ENCODE results near the gene CALHM2. TPM values are rescaled to one million over a fixed set of nuclear protein-coding genes. Genes with fewer than 3 reads are reported as not detected.

The CALHM2 gene
- total and polyA plus RNA-seq, 2 of the 4 experiments (the other 2 are of a cell fraction) = 2.5 to 7.9 TPM

- TF ChIP-seq RCOR1 (IDR thresholded peaks at IDR 0.05; ENCODE audit: insufficient replicate concordance, low read length) = peak; percentile 79
These were observed 39.7 kb upstream of the CALHM2 start (continued) for GRCh38 chr10:103491729-103492364.

DNA sequence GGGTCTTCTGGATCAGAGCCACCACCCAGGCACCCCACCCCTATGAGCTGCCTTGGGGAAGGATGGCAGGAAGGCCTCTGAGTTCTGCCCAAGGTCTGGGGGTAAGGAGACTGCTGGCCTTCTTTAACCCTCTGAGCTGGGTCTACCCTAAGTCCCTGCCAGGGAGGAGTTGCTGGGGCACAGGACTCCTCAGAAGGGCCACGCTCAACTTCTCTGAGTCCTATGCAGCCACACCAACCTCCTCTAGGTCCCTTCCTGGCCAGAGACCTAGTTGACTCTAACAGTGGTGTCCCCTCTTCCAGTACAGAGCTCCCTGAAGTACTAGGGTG, 38.8 kb upstream of the CALHM2 start:
- Histone ChIP-seq H3K23ac (ENCODE audit: low read depth, low read length) (no peak overlapping the region; the same call in 1 of the 2 replicates), H4K20me1 (ENCODE audit: insufficient read depth, low read length) (peaks cover 16% of the 10 kb centered on the region; the same call in 1 of the 2 replicates), H3K27me3 (ENCODE audit: control insufficient read depth, insufficient read depth, low read length) (peaks cover 54% of the 10 kb centered on the region), H2AK9ac (replicated peaks; ENCODE audit: low read depth, low read length, poor library complexity) (no peak overlapping the region), H2BK20ac (ENCODE audit: low read depth, low read length) (no peak overlapping the region; the same call in 1 of the 2 replicates), H4K91ac (ENCODE audit: insufficient read depth, low read depth, low read length) (no peak overlapping the region), H3K36me3 (ENCODE audit: control insufficient read depth, insufficient read depth, low read length) (no peaks in the 10 kb centered on the region), H3K79me1 (ENCODE audit: low read depth in 1 of 2, low read length in 2 of 2) (no peaks in the 10 kb centered on the region), H4K8ac (ENCODE audit: low read depth in 2 of 2, low read length in 2 of 2) (no peak overlapping the region), H3K14ac (replicated peaks; ENCODE audit: low read depth, low read length) (no peak overlapping the region), H3K4me3 (ENCODE audit: insufficient read depth, low read depth, low read length) (no peak overlapping the region), H2BK5ac (ENCODE audit: low read depth, low read length, poor library complexity, severe bottlenecking) (no peak overlapping the region), H3K56ac (ENCODE audit: extremely low read depth, insufficient read depth, low read length) (no peak overlapping the region), H3K4me1 (ENCODE audit: control insufficient read depth, insufficient read depth, low read length) (peaks cover 19% of the 10 kb centered on the region), H3K4ac (ENCODE audit: low read depth, low read length) (0 out of 2 replicates have a peak overlapping the region, but pooled peaks have one; percentile 18), H2BK15ac (ENCODE audit: low read depth, low read length) (0 out of 3 replicates have a peak overlapping the region, but pooled peaks have one; percentile 48), H3K9me3 (ENCODE audit: control insufficient read depth, insufficient read depth, low read length) (no peaks in the 10 kb centered on the region), H3K9ac (ENCODE audit: low read depth, low read length) (no peak overlapping the region), H3K27ac (ENCODE audit: insufficient read depth, low read length) (no peak overlapping the region), H2AFZ (replicated peaks; ENCODE audit: low read length, poor library complexity) (peak overlapping the region; percentile 59), H3K4me2 (ENCODE audit: low read depth, low read length) (no peak overlapping the region), H4K5ac (ENCODE audit: low read depth, low read length) (no peak overlapping the region), H2BK120ac (ENCODE audit: low read depth, low read length) (no peak overlapping the region), H2AK5ac (ENCODE audit: low read depth, low read length) (peak overlapping the region; percentile 56; the same call in 1 of the 2 replicates), H3K18ac (ENCODE audit: low read depth, low read length) (no peak overlapping the region), H3K9me1 (ENCODE audit: insufficient read depth, low read length) (peaks cover 9% of the 10 kb centered on the region; the same call in 1 of the 2 replicates)
- no peak for ATAC-seq (ENCODE audit: low read depth)
- TF ChIP-seq CEBPB (IDR thresholded peaks at IDR 0.05; ENCODE audit: low read depth, low read length) (no peak), USF2 (IDR thresholded peaks at IDR 0.05; ENCODE audit: low read depth, low read length) (no peak), NFE2L2 (IDR thresholded peaks at IDR 0.05; ENCODE audit: low read depth, low read length) (no peak), FOS (IDR thresholded peaks at IDR 0.05; ENCODE audit: low read depth, low read length) (no peak), CHD1 (IDR thresholded peaks at IDR 0.05; ENCODE audit: low read depth, low read length) (no peak), POLR2A (IDR thresholded peaks at IDR 0.05; ENCODE audit: low read depth, low read length) (no peak), MAZ (IDR thresholded peaks at IDR 0.05; ENCODE audit: borderline replicate concordance, low read depth, low read length) (no peak), RAD21 (IDR thresholded peaks at IDR 0.05; ENCODE audit: low read length) (no peak), MAFK (IDR thresholded peaks at IDR 0.05; ENCODE audit: low read depth, low read length) (no peak), MXI1 (IDR thresholded peaks at IDR 0.05; ENCODE audit: borderline replicate concordance, low read depth, low read length) (no peak), RCOR1 (IDR thresholded peaks at IDR 0.05; ENCODE audit: insufficient replicate concordance, low read length) (no peak)
- TF ChIP-seq, protein P1, sequence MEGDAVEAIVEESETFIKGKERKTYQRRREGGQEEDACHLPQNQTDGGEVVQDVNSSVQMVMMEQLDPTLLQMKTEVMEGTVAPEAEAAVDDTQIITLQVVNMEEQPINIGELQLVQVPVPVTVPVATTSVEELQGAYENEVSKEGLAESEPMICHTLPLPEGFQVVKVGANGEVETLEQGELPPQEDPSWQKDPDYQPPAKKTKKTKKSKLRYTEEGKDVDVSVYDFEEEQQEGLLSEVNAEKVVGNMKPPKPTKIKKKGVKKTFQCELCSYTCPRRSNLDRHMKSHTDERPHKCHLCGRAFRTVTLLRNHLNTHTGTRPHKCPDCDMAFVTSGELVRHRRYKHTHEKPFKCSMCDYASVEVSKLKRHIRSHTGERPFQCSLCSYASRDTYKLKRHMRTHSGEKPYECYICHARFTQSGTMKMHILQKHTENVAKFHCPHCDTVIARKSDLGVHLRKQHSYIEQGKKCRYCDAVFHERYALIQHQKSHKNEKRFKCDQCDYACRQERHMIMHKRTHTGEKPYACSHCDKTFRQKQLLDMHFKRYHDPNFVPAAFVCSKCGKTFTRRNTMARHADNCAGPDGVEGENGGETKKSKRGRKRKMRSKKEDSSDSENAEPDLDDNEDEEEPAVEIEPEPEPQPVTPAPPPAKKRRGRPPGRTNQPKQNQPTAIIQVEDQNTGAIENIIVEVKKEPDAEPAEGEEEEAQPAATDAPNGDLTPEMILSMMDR (conservative IDR thresholded peaks at IDR 0.05; ENCODE audit: low read depth, low read length) = no peak
- TF ChIP-seq, protein P2, sequence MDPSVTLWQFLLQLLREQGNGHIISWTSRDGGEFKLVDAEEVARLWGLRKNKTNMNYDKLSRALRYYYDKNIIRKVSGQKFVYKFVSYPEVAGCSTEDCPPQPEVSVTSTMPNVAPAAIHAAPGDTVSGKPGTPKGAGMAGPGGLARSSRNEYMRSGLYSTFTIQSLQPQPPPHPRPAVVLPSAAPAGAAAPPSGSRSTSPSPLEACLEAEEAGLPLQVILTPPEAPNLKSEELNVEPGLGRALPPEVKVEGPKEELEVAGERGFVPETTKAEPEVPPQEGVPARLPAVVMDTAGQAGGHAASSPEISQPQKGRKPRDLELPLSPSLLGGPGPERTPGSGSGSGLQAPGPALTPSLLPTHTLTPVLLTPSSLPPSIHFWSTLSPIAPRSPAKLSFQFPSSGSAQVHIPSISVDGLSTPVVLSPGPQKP (IDR thresholded peaks at IDR 0.05; ENCODE audit: borderline replicate concordance, low read depth, low read length) = no peak
- BruUV-seq (replicated peaks) = no TSS peak
- no peak for DNase-seq
- POLR2A ChIA-PET (ENCODE audit: unreplicated experiment) = interaction anchor here (0.6 kb wide), 1 partner anchor 98 kb away, joined by 5 read pairs; no protein-coding TSS in a partner anchor
- dilution Hi-C loops (cut with HindIII; ENCODE audit: low sequenced_read_pairs, unreplicated experiment) = no loop called here
- intact Hi-C loops (cut with micrococcal nuclease) = no loop called here
- in situ Hi-C loops (cut with MboI; ENCODE audit: low sequenced_read_pairs) = loop anchor here (10.0 kb wide), 1 partner anchor 194 kb away; no protein-coding TSS in a partner anchor
- CTCF ChIA-PET = no interaction called here
- WGBS, 2 experiments (ENCODE audit: extremely low coverage in 2 of 2, insufficient read length in 1 of 2) = no CpG with 5 or more reads among the region's 1 CpG
